ENCODE results near the gene OGFOD3.

The OGFOD3 gene

DNA sequence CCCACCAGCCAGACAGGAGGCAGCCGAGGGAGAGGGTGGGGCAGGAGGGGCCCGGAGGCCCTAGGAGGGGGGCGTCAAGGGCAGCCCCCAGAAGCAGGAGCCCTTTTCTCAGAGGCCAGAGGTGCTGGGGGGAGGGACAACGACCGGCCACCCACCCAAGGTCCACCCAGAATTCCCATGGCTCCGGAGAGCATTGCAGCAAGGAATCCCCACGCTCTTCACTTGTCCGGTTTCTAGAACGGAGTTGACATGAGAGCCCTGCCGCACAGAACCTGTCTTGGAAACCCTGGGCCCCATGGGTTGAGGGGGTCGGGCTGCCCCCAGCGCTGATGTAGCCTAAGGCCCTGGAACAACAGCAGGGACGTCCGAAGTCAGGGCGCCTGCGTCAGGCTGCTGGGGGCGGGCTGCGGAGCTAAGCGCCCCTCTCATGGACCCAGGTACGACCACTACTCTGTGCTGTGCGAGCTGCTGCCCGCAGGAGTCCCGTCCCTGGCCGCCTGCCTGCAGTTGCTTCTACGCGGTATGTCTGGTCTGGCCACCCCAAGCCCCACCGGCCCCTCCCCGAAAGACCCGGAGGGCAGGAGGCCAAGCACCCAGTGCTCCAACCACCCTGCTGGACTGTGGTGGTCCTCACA lies 20.9 kb upstream of the OGFOD3 start:
- ChIA-PET POLR2A (no interaction called here), CTCF (interaction anchor here (0.8 kb wide), 1 partner anchor 203 kb away, joined by 3 read pairs; no protein-coding TSS in a partner anchor)
- DNase-seq (ENCODE audit: extremely low spot score), result no peak
- TF ChIP-seq, protein P1, sequence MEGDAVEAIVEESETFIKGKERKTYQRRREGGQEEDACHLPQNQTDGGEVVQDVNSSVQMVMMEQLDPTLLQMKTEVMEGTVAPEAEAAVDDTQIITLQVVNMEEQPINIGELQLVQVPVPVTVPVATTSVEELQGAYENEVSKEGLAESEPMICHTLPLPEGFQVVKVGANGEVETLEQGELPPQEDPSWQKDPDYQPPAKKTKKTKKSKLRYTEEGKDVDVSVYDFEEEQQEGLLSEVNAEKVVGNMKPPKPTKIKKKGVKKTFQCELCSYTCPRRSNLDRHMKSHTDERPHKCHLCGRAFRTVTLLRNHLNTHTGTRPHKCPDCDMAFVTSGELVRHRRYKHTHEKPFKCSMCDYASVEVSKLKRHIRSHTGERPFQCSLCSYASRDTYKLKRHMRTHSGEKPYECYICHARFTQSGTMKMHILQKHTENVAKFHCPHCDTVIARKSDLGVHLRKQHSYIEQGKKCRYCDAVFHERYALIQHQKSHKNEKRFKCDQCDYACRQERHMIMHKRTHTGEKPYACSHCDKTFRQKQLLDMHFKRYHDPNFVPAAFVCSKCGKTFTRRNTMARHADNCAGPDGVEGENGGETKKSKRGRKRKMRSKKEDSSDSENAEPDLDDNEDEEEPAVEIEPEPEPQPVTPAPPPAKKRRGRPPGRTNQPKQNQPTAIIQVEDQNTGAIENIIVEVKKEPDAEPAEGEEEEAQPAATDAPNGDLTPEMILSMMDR (IDR thresholded peaks at IDR 0.05; ENCODE audit: control extremely low read depth, extremely low read depth, low read depth, missing control alignments), result no peak

DNA sequence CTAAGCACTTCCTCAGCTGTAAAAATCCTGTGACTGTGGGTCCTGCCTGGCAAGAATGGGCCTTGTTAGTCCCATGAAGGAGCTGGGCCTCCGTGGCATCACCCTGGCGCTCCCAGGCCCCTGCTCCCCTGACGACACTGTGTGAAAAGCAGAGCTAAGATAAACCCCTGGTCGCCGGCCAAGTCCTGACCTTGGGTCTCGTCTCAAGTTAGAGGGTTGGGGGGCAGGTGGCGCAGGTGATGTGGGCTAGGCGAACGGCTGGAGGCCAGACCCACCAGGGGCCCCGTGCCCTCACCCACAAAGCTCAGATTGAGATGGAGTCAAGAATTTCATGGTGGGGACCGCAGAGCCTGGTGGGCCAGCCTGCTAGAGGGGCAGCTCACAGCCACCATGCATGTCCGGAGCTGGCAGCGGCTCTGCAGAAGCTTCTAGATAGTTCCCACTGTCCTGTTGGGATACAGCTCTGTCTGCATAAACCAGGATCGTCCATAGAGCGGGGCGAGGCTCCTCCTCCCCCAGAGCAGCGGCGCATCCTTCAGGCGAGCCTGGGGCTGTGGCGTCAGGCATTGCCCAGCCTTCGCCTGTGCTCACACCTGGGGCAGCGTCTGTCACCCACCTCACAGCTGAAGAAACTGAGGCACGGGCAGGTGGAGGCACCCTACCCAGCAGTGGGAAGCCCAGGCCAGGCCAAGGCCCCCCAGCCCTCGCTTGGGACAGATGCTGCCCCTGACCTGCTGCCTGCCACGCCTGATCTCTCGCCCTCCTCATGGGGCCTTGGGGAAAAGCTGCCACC lies 20.2 kb upstream of the OGFOD3 start:
- CTCF ChIA-PET, result interaction anchor here (0.8 to 0.9 kb wide), 2 partner anchors 135 to 202 kb away, joined by 3 read pairs; no protein-coding TSS in a partner anchor
- POLR2A ChIA-PET, result interaction anchor here (0.9 kb wide), 1 partner anchor 13 kb away, joined by 3 read pairs; no protein-coding TSS in a partner anchor
- TF ChIP-seq, protein P1 (IDR thresholded peaks at IDR 0.05; ENCODE audit: control extremely low read depth, extremely low read depth, low read depth, missing control alignments), result no peak
- DNase-seq (ENCODE audit: extremely low spot score), result no peak

DNA sequence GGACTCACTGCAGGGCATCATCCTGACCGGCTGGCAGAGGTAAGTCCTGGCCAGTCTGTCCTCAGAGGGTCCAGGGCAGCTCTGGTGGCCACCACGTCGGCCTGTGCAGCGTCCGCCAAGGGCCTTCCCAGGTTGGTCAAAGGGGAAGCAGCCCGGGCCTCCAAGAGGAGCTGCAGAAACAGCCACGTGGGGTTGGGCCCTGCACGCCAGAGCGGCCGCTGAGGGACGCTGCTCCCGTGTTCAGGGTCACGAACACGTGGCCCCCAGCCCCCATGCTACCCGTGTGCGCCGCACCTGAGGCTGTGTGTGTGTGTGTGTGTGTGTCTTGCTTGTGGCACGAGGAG lies 18.9 kb upstream of the OGFOD3 start:
- ChIA-PET POLR2A (no interaction called here), CTCF (interaction anchor here (1.4 kb wide), 1 partner anchor 10 kb away, joined by 3 read pairs; no protein-coding TSS in a partner anchor)
- DNase-seq (ENCODE audit: extremely low spot score), result no peak
- TF ChIP-seq, protein P1 (IDR thresholded peaks at IDR 0.05; ENCODE audit: control extremely low read depth, extremely low read depth, low read depth, missing control alignments), result no peak

DNA sequence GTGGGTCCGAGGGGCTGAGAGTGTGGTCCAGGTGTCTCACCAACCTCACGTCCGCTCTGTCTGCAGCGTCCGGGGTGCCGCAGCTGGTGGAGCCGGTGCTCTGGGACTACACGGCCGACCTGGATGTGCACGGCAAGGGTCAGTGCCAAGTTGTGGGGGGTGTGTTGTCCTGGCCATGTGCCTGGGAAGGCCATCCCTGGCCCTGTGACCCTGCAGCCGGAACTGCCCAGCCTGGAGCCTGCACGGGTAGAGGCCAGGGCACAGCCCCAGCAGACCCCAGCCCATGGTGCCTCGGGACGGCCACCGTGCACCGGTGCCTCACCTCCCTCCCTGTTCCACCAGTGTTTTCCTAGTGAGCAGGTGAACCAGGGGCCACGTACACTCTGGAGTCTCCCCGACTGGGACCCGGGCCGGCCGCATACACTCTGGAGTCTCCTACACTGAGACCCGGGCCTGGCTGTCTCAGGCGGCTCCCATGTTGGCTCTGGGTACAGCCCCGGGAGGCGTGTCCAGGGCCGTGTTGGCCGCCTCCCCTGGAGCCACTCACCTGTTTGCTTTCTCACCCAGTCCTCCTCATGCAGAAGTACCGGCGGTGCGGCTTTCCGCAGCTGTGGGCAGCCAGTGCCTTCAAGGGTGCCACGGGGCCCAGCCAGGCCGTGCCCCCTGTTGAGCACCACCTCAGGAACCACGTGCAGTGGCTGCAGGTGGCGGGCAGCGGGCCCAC lies 18.4 kb upstream of the OGFOD3 start:
- no peak for DNase-seq (ENCODE audit: extremely low spot score)
- ChIA-PET POLR2A (no interaction called here), CTCF (interaction anchor here (0.9 to 1.5 kb wide), 3 partner anchors 10 to 85 kb away, joined by 3 to 4 read pairs (median 3); no protein-coding TSS in a partner anchor)
- TF ChIP-seq, protein P1 (IDR thresholded peaks at IDR 0.05; ENCODE audit: control extremely low read depth, extremely low read depth, low read depth, missing control alignments), result no peak

DNA sequence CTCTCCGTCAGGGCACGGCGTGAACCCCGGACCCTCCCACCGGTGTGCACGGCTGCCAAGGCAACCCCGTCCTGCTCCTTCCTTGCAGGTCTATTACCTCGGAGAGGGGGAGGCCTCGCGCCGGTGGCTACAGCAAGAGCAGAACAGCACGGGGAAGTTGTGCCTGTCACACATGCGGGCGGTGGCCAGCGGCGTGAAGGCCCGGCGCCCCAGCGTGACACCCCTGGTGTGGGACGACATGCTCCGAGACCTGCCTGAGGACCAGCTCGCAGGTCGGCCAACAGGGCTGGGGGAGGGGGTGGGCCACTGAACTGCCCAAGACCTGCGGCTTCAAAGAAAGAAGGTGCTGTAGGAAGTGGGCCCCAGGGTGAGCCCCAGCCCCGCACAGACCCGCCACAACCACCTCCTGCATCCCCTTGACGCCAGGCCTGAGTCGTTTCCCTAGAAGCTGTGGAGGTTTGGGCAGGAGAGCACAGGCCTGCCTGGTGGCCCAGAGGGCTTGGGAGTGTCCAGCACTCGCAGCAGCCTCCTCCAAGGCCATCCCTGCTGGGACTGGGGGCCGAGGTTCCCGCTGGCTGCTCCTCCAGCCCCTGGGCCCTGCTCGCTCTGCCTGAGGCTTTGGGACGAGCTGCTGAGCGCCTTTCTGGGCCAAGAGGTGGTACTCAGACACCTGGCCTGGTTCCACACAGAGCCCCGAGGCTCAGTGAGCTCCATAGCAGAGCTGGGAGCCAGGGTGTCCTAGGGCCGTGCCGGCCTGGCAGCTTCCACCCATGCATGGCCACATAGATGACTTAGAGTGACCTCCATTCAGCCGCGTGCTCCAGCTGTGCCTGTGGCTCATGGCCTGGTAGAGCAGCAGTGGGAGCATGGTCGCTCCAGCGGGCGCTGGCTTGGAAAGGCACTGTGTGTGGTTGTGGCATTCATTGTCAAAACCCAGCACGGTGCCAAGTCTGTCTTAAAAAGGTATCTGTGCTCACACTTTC lies 17.5 kb upstream of the OGFOD3 start:
- ChIA-PET CTCF (interaction anchor here (0.9 to 1.5 kb wide), 2 partner anchors 11 to 84 kb away, joined by 3 to 4 read pairs; no protein-coding TSS in a partner anchor), POLR2A (no interaction called here)
- DNase-seq (ENCODE audit: extremely low spot score), result no peak
- TF ChIP-seq, protein P1 (IDR thresholded peaks at IDR 0.05; ENCODE audit: control extremely low read depth, extremely low read depth, low read depth, missing control alignments), result no peak
